ENCODE data around the gene TCL1A.

TCL1A gene

DNA sequence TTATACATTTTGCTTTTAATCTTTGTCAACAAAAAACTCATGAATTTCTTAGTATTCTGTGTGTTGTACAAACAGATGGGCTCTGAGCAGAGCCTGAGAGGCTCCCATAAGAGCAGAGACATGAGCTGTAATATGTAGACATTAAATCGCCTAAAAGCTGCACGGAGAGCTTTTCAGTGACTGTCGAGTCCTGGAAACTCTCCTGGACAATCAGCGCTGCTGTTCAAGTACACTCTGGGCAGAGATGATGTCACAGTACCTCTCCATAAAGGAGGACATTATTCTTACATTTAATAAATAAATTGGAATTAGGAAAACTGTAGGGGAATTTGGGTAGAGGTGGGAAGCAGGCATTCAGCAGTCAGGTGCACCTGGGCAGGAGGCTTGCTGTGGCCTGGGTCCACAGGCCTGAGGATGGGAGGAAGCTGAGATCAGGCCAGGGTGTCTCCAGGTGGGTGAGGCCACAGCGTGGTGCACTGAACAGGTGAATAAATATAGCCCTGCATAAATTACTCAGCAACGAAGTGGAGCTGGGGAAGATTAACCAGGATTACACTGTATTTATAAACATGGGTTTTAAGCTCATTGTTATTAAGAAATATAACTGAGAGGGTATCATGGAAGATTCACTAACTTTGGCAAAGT is 13.3 kb upstream of the TCL1A start:
- no peak for DNase-seq (ENCODE audit: low read depth)
- TF ChIP-seq, protein P1, sequence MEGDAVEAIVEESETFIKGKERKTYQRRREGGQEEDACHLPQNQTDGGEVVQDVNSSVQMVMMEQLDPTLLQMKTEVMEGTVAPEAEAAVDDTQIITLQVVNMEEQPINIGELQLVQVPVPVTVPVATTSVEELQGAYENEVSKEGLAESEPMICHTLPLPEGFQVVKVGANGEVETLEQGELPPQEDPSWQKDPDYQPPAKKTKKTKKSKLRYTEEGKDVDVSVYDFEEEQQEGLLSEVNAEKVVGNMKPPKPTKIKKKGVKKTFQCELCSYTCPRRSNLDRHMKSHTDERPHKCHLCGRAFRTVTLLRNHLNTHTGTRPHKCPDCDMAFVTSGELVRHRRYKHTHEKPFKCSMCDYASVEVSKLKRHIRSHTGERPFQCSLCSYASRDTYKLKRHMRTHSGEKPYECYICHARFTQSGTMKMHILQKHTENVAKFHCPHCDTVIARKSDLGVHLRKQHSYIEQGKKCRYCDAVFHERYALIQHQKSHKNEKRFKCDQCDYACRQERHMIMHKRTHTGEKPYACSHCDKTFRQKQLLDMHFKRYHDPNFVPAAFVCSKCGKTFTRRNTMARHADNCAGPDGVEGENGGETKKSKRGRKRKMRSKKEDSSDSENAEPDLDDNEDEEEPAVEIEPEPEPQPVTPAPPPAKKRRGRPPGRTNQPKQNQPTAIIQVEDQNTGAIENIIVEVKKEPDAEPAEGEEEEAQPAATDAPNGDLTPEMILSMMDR (conservative IDR thresholded peaks at IDR 0.05; ENCODE audit: control insufficient read depth, insufficient read depth, low read depth, low read length) = no peak
- no peak overlapping the region for H3K4me3 ChIP-seq (ENCODE audit: control insufficient read depth, low read depth, low read length)

DNA sequence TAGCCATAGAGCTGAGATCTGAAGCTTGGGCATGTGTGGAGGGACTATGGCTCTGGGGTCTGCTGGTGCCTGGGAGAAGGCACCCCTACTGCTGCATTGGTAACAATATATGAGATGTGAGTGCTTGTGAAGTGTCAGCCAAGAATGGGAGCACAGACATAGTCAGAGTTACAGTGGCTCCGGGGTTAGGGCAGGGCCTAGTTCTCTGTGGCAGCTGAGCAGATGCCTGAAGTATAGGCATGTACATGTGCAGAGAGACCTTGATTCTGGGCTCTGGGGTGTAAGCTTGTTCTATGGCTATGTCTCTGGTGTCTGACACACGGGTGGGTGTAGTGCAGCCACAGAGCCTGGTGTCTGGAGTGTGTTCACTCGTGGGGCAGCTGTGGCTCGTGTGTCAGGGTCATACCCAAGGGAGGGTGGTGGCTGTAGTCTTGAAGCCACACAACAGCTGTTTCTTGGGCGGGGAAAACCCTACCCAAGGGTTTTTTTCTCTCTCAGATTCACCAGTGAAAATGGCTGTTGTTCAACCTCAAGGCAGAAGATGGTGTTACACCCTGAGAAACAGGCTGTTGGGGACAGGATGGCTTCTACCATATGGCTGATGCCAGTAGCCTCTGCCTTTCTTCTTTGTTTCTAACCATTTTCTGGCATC is 11.9 kb upstream of the TCL1A start:
- TF ChIP-seq, protein P1 (conservative IDR thresholded peaks at IDR 0.05; ENCODE audit: control insufficient read depth, insufficient read depth, low read depth, low read length) = no peak
- DNase-seq (ENCODE audit: low read depth) = no peak
- H3K4me3 ChIP-seq (ENCODE audit: control insufficient read depth, low read depth, low read length) = no peak overlapping the region

DNA sequence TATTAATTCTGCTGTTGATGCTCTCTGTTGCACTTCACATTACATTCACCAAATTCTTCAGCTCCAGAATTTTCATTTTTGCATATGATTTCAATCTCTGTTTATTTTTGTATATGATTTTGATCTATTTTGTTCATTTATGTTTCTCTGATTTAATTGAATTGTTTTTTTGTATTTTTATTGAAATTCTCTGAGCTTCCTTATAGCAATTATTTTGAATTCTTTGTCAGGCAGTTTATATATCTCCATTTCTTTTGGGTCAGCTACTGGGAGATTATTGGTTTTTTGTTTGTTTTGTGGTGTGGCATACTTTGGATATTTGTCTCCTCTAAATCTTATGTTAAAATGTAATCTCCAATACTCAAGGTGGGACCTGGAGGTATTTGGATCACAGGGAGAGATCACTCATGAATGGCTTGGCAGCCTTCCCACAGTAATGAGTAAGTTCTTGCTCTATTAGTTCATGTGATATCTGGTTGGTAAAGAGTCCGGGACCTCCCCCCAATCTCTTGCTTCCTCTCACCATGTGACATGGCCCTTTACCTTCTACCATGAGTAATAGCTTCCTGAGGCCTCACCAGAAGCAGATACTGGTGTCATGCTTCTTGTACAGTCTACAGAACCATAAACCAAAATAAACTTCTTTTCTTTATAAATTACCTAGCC is 8.7 kb upstream of the TCL1A start:
- TF ChIP-seq, protein P1 (conservative IDR thresholded peaks at IDR 0.05; ENCODE audit: control insufficient read depth, insufficient read depth, low read depth, low read length) = no peak
- DNase-seq (ENCODE audit: low read depth) = peak; percentile 1
- no peak overlapping the region for H3K4me3 ChIP-seq (ENCODE audit: control insufficient read depth, low read depth, low read length)

DNA sequence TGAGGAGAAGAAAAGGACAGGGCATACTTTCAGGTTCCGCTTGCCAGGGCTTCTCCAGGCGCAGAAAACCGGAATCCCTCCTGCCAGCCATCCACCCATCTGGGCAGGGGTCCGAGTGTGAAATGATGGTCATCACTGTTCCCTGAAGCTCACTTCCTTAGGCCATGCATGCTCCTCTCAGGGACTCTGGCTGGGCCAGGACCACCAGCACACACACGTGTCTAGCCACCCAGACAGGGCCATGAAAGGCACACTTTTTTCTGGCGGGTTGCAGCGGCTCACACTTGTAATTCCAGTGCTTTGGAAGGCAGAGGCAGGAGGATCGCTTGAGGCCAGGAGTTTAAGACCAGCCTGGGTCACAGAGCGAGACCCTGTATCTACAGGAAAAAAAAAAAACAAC is 1.5 kb downstream of the TCL1A start:
- TF ChIP-seq, protein P1 (conservative IDR thresholded peaks at IDR 0.05; ENCODE audit: control insufficient read depth, insufficient read depth, low read depth, low read length) = no peak
- no peak overlapping the region for H3K4me3 ChIP-seq (ENCODE audit: control insufficient read depth, low read depth, low read length)

DNA sequence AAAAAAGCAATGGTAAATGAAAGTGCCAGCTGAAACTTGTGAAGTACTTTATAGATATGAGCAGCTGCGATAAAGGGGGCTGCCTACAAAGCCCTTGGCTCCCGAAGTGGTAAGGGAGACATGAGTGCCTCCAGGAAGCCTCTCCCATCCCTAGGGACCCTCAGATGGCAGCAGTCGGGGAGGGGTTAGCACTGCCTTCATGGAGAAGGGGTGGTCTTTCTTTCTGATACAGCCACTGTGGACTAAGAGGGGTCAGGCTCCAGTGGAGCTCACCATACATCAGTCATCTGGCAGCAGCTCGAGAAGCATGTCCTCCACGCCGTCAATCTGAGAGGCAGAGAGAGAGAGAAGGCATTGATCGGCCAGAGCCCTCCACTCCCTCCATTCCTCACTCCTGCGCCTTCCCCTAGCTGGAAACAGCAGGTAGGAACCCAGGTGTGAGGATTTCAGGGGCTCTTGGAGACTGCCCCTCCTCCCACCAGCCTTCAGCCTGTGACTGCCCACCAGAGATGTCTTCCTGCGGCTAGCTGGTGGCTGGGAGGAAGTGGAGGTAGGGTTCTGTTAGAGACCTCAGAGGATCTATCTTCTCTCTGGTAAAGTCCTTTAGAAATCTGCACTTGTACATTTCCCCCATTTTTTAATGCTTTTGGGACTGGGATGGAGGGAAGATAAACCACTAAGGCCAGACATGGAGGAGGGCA is 2.3 kb downstream of the TCL1A start:
- TF ChIP-seq, protein P1 (conservative IDR thresholded peaks at IDR 0.05; ENCODE audit: control insufficient read depth, insufficient read depth, low read depth, low read length) = no peak
- no peak for DNase-seq (ENCODE audit: low read depth)
- no peak overlapping the region for H3K4me3 ChIP-seq (ENCODE audit: control insufficient read depth, low read depth, low read length)

More for the DNA sequence above, 1.5 kb downstream of the TCL1A start:
- no peak for DNase-seq (ENCODE audit: low read depth)

DNA sequence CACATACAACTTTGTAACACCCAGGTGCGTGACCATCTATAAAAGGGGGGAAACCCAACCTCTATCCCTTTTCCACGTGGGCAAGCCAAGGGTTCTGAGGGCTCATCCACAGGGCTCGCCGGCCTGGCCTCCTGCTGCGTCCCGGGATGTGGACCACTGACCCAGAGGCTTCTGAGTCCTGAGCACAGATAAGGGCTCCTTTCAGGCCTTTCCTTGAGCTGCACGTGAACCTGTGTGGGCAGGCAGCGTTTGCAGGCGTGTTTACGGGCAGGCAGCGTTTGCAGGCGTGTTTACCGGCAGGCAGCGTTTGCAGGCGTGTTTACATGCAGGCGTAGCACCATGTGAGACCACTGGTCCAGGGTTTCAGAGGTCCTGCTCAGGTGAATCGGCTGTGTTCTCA is 3.8 kb downstream of the TCL1A start:
- no peak overlapping the region for H3K4me3 ChIP-seq (ENCODE audit: control insufficient read depth, low read depth, low read length)
- TF ChIP-seq, protein P1 (conservative IDR thresholded peaks at IDR 0.05; ENCODE audit: control insufficient read depth, insufficient read depth, low read depth, low read length) = no peak
- no peak for DNase-seq (ENCODE audit: low read depth)

All from fibroblast of mammary gland (primary cell).